SK-N-SH treated with all-trans-retinoic acid at 6 μM for 48 hours (cell line): ENCODE data around the gene FBXL19.

Experiments used
- ATAC-seq: fragments of 200-7000 bp; cut with Tn5 transposase; 3 replicates; pipeline ENCODE4 v1.9.1; 2020; ENCODE audit warnings: mild to moderate bottlenecking, moderate library complexity
- ARNTL ChIP-seq: fragments of 450-650 bp; formaldehyde crosslinking; IDR thresholded peaks from 2 replicates; pipeline ENCODE4 v1.5.0; 2020; ENCODE audit warnings: low read depth, mild to moderate bottlenecking, moderate library complexity, borderline replicate concordance
- BACH2 ChIP-seq: fragments of 250-450 bp; sonication (Bioruptor Pico); IDR thresholded peaks from 2 replicates; pipeline ENCODE4 v1.9.0; 2021; ENCODE audit warnings: mild to moderate bottlenecking, borderline replicate concordance
- CSDC2 ChIP-seq: fragments of 250-450 bp; sonication (Bioruptor Pico); IDR thresholded peaks from 2 replicates; pipeline ENCODE4 v1.5.0; 2020; ENCODE audit warnings: mild to moderate bottlenecking, moderate library complexity
- CSRNP3 ChIP-seq: fragments of 250-450 bp; sonication (Bioruptor Pico); IDR thresholded peaks from 2 replicates; pipeline ENCODE4 v1.5.1; 2021; ENCODE audit warnings: mild to moderate bottlenecking, moderate library complexity
- ESRRG ChIP-seq: fragments of 250-450 bp; sonication (Bioruptor Pico); IDR thresholded peaks from 2 replicates; pipeline ENCODE4 v1.6.1; 2021; ENCODE audit warnings: mild to moderate bottlenecking
- GLIS3 ChIP-seq: fragments of 250-450 bp; sonication (Bioruptor Pico); IDR thresholded peaks from 2 replicates; pipeline ENCODE4 v1.5.0; 2020; ENCODE audit warnings: mild to moderate bottlenecking, moderate library complexity
- ISL1 ChIP-seq: fragments of 250-450 bp; sonication (Bioruptor Pico); IDR thresholded peaks from 2 replicates; pipeline ENCODE4 v2.1.2; 2022; ENCODE audit warnings: mild to moderate bottlenecking, moderate library complexity
- OSR1 ChIP-seq: fragments of 250-450 bp; sonication (Bioruptor Pico); IDR thresholded peaks from 2 replicates; pipeline ENCODE4 v1.8.0; 2022; ENCODE audit warnings: moderate library complexity, mild to moderate bottlenecking, inconsistent platforms
- PPARA ChIP-seq: fragments of 250-450 bp; sonication (Bioruptor Pico); IDR thresholded peaks from 2 replicates; pipeline ENCODE4 v1.5.0; 2020; ENCODE audit warnings: mild to moderate bottlenecking, borderline replicate concordance
- RARB ChIP-seq: fragments of 250-450 bp; sonication (Bioruptor Pico); IDR thresholded peaks from 2 replicates; pipeline ENCODE4 v1.8.0; 2021; ENCODE audit warnings: mild to moderate bottlenecking, moderate library complexity
- SNAI2 ChIP-seq: fragments of 250-450 bp; sonication (Bioruptor Pico); IDR thresholded peaks from 2 replicates; pipeline ENCODE4 v1.5.0; 2020; ENCODE audit warnings: mild to moderate bottlenecking, moderate library complexity
- TCF4 ChIP-seq: fragments of 250-450 bp; sonication (Bioruptor Pico); IDR thresholded peaks from 2 replicates; pipeline ENCODE4 v1.8.0; 2021; ENCODE audit warnings: mild to moderate bottlenecking, moderate library complexity, borderline replicate concordance
- TOX ChIP-seq: fragments of 250-450 bp; sonication (Bioruptor Pico); IDR thresholded peaks from 2 replicates; pipeline ENCODE4 v1.8.0; 2021; ENCODE audit warnings: mild to moderate bottlenecking, moderate library complexity, borderline replicate concordance
- TSHZ2 ChIP-seq: fragments of 250-450 bp; sonication (Bioruptor Pico); IDR thresholded peaks from 2 replicates; pipeline ENCODE4 v1.5.0; 2020; ENCODE audit warnings: mild to moderate bottlenecking, moderate library complexity
- ZC3H10 ChIP-seq: fragments of 250-450 bp; sonication (Bioruptor Pico); IDR thresholded peaks from 2 replicates; pipeline ENCODE4 v1.5.1; 2021; ENCODE audit warnings: mild to moderate bottlenecking, moderate library complexity
- ZFP3 ChIP-seq: fragments of 250-450 bp; sonication (Bioruptor Pico); IDR thresholded peaks from 2 replicates; pipeline ENCODE4 v1.5.0; 2020; ENCODE audit warnings: mild to moderate bottlenecking, moderate library complexity
- ZFP30 ChIP-seq: fragments of 450-650 bp; formaldehyde crosslinking; IDR thresholded peaks from 2 replicates; pipeline ENCODE4 v1.5.0; 2022; ENCODE audit warnings: mild to moderate bottlenecking, moderate library complexity
- ZNF565 ChIP-seq: fragments of 450-650 bp; formaldehyde crosslinking; conservative IDR thresholded peaks from 2 replicates; pipeline ENCODE4 v1.5.0; 2020; ENCODE audit warnings: low read depth, mild to moderate bottlenecking, moderate library complexity
- ZNF70 ChIP-seq: fragments of 450-650 bp; formaldehyde crosslinking; IDR thresholded peaks from 2 replicates; pipeline ENCODE4 v1.5.0; 2020; ENCODE audit warnings: mild to moderate bottlenecking, moderate library complexity
- ZNF8 ChIP-seq: fragments of 450-650 bp; formaldehyde crosslinking; IDR thresholded peaks from 2 replicates; pipeline ENCODE4 v1.5.0; 2020; ENCODE audit warnings: mild to moderate bottlenecking, moderate library complexity
- TF ChIP-seq, protein P1 (sequence below): fragments of 250-450 bp; sonication (Bioruptor Pico); IDR thresholded peaks from 2 replicates; pipeline ENCODE4 v1.8.0; 2020; ENCODE audit warnings: mild to moderate bottlenecking, moderate library complexity, borderline replicate concordance
- TF ChIP-seq, protein P2 (sequence below): fragments of 250-450 bp; sonication (Bioruptor Pico); IDR thresholded peaks from 2 replicates; pipeline ENCODE4 v1.5.1; 2020; ENCODE audit warnings: low read depth, mild to moderate bottlenecking, moderate library complexity
- TF ChIP-seq, protein P3 (sequence below): fragments of 250-450 bp; sonication (Bioruptor Pico); IDR thresholded peaks from 2 replicates; pipeline ENCODE4 v1.8.0; 2021; ENCODE audit warnings: low read depth, mild to moderate bottlenecking, moderate library complexity, borderline replicate concordance

Gene FBXL19

DNA sequence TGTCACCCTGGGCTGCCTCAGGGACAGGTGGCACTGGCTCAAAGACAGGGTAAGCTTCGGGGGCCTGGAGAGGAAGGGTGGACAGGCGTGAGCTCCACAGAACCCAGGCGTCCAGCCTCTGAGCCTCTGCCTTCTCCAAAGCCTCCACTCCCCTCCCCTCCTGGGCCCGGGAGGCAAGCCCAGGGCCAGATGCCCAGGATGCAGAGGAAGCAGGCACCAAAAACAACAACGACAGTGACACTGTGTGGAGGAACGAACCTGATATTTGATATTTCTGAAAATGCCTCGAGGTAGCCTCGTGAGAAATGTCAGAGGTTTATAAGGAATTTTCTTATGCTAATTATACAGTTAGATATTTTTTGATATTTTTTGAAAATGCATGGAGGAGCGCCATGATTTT lies 35.4 kb upstream of the FBXL19 start:
- no peak for TF ChIP-seq TSHZ2 (CRISPR knock-in tag)
- TF ChIP-seq, protein P1, sequence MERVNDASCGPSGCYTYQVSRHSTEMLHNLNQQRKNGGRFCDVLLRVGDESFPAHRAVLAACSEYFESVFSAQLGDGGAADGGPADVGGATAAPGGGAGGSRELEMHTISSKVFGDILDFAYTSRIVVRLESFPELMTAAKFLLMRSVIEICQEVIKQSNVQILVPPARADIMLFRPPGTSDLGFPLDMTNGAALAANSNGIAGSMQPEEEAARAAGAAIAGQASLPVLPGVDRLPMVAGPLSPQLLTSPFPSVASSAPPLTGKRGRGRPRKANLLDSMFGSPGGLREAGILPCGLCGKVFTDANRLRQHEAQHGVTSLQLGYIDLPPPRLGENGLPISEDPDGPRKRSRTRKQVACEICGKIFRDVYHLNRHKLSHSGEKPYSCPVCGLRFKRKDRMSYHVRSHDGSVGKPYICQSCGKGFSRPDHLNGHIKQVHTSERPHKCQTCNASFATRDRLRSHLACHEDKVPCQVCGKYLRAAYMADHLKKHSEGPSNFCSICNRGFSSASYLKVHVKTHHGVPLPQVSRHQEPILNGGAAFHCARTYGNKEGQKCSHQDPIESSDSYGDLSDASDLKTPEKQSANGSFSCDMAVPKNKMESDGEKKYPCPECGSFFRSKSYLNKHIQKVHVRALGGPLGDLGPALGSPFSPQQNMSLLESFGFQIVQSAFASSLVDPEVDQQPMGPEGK (CRISPR knock-in tag), result no peak
- no peak for TF ChIP-seq ZFP3 (CRISPR knock-in tag)
- no peak for TF ChIP-seq ZNF8 (CRISPR knock-in tag)
- TF ChIP-seq ARNTL (CRISPR knock-in tag), result no peak
- TF ChIP-seq BACH2, result no peak
- TF ChIP-seq ZNF70 (CRISPR knock-in tag), result no peak
- TF ChIP-seq ZNF565 (CRISPR knock-in tag), result no peak
- TF ChIP-seq TCF4 (CRISPR knock-in tag), result no peak
- TF ChIP-seq ESRRG, result no peak
- ATAC-seq, result no peak

GRCh38 chr16:30888856-30889499 lies 34.4 kb upstream of the FBXL19 start:
- ATAC-seq, result no peak
- TF ChIP-seq ISL1, result no peak
- TF ChIP-seq, protein P2, sequence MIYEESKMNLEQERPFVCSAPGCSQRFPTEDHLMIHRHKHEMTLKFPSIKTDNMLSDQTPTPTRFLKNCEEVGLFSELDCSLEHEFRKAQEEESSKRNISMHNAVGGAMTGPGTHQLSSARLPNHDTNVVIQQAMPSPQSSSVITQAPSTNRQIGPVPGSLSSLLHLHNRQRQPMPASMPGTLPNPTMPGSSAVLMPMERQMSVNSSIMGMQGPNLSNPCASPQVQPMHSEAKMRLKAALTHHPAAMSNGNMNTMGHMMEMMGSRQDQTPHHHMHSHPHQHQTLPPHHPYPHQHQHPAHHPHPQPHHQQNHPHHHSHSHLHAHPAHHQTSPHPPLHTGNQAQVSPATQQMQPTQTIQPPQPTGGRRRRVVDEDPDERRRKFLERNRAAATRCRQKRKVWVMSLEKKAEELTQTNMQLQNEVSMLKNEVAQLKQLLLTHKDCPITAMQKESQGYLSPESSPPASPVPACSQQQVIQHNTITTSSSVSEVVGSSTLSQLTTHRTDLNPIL (CRISPR knock-in tag), result no peak
- TF ChIP-seq ZC3H10, result no peak
- TF ChIP-seq CSRNP3 (CRISPR knock-in tag), result no peak
- TF ChIP-seq SNAI2 (CRISPR knock-in tag), result no peak
- TF ChIP-seq, protein P3, sequence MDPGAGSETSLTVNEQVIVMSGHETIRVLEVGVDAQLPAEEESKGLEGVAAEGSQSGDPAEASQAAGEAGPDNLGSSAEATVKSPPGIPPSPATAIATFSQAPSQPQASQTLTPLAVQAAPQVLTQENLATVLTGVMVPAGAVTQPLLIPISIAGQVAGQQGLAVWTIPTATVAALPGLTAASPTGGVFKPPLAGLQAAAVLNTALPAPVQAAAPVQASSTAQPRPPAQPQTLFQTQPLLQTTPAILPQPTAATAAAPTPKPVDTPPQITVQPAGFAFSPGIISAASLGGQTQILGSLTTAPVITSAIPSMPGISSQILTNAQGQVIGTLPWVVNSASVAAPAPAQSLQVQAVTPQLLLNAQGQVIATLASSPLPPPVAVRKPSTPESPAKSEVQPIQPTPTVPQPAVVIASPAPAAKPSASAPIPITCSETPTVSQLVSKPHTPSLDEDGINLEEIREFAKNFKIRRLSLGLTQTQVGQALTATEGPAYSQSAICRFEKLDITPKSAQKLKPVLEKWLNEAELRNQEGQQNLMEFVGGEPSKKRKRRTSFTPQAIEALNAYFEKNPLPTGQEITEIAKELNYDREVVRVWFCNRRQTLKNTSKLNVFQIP (CRISPR knock-in tag), result no peak
- no peak for TF ChIP-seq ZNF8 (CRISPR knock-in tag)
- TF ChIP-seq ZNF70 (CRISPR knock-in tag), result no peak
- TF ChIP-seq TCF4 (CRISPR knock-in tag), result no peak
- no peak for TF ChIP-seq ESRRG
- no peak for TF ChIP-seq TOX
- no peak for TF ChIP-seq GLIS3 (CRISPR knock-in tag)
- no peak for TF ChIP-seq ZFP3 (CRISPR knock-in tag)
- no peak for TF ChIP-seq TSHZ2 (CRISPR knock-in tag)
- no peak for TF ChIP-seq ARNTL (CRISPR knock-in tag)
- no peak for TF ChIP-seq PPARA (CRISPR knock-in tag)
- TF ChIP-seq ZFP30 (CRISPR knock-in tag), result no peak
- TF ChIP-seq CSDC2 (CRISPR knock-in tag), result no peak
- no peak for TF ChIP-seq OSR1
- no peak for TF ChIP-seq RARB (CRISPR knock-in tag)
- TF ChIP-seq, all 23 proteins: peak for 0
